ENCODE data around the gene PTPRA.
"Not testable (repeated sequence)": the region's sequence is repeated elsewhere in the genome, so short reads cannot be mapped to it uniquely, and the experiment has no call there.

The PTPRA gene

GRCh38 chr20:2873010-2873746, at the start of gene PTPRA:
TSS of gene PTPRA (plus strand) at chr20:2873481. CDS start at chr20:2964278, 90,797 bp downstream.
- intact Hi-C loops (cut with micrococcal nuclease) = loop anchor here (5.0 kb wide), 1 partner anchor 114 kb away; no protein-coding TSS in a partner anchor
- H3K27me3 Mint-ChIP-seq = peaks cover 12% of the 10 kb centered on the region

GRCh38 chr20:2825761-2826160, 47.5 kb upstream of the PTPRA start:
- Mint-ChIP-seq H3K27ac (no peak overlapping the region), H3K36me3 (ENCODE audit: low read depth) (no peaks in the 10 kb centered on the region), H3K9me3 (no peaks in the 10 kb centered on the region), H3K4me1 (ENCODE audit: low read depth) (peaks cover 13% of the 10 kb centered on the region), H3K27me3 (peaks cover 53% of the 10 kb centered on the region), H3K4me3 (no peak overlapping the region)
- intact Hi-C loops (cut with micrococcal nuclease) = no loop called here

More at GRCh38 chr20:2873010-2873746, at the start of gene PTPRA:
- Mint-ChIP-seq H3K9me3 (no peaks in the 10 kb centered on the region), H3K27ac (peak within 1 kb of the TSS; percentile 92), H3K4me3 (peak within 1 kb of the TSS; percentile 89), H3K4me1 (ENCODE audit: low read depth) (peaks cover 64% of the 10 kb centered on the region), H3K36me3 (ENCODE audit: low read depth) (peaks cover 26% of the 10 kb centered on the region)

GRCh38 chr20:2826655-2827054, 46.6 kb upstream of the PTPRA start:
- peaks cover 44% of the 10 kb centered on the region for H3K27me3 Mint-ChIP-seq
- H3K4me3 Mint-ChIP-seq = no peak overlapping the region
- H3K4me1 Mint-ChIP-seq (ENCODE audit: low read depth) = peaks cover 9% of the 10 kb centered on the region
- no peak overlapping the region for H3K27ac Mint-ChIP-seq
- H3K36me3 Mint-ChIP-seq (ENCODE audit: low read depth) = no peaks in the 10 kb centered on the region
- no peaks in the 10 kb centered on the region for H3K9me3 Mint-ChIP-seq
- intact Hi-C loops (cut with micrococcal nuclease) = no loop called here

- H3K27ac Mint-ChIP-seq = no peak overlapping the region
- peaks cover 37% of the 10 kb centered on the region for H3K27me3 Mint-ChIP-seq
- H3K4me1 Mint-ChIP-seq (ENCODE audit: low read depth) = peaks cover 18% of the 10 kb centered on the region
- peaks cover 1% of the 10 kb centered on the region for H3K36me3 Mint-ChIP-seq (ENCODE audit: low read depth)
- intact Hi-C loops (cut with micrococcal nuclease) = no loop called here
- H3K9me3 Mint-ChIP-seq = no peaks in the 10 kb centered on the region
- H3K4me3 Mint-ChIP-seq = no peak overlapping the region
Measured at GRCh38 chr20:2829376-2829775, 43.9 kb upstream of the PTPRA start.

GRCh38 chr20:2831206-2831605, 42.1 kb upstream of the PTPRA start:
- Mint-ChIP-seq H3K36me3 (ENCODE audit: low read depth) (peaks cover 18% of the 10 kb centered on the region), H3K27me3 (peaks cover 31% of the 10 kb centered on the region), H3K4me1 (ENCODE audit: low read depth) (peaks cover 36% of the 10 kb centered on the region), H3K27ac (peak overlapping the region; percentile 83)
- H3K4me3 Mint-ChIP-seq, H3K9me3 Mint-ChIP-seq: not testable (repeated sequence)
- intact Hi-C loops (cut with micrococcal nuclease) = loop anchor here (5.0 kb wide), 1 partner anchor 54 kb away; no protein-coding TSS in a partner anchor

GRCh38 chr20:2833761-2834160, 39.5 kb upstream of the PTPRA start:
- Mint-ChIP-seq H3K27ac (peak overlapping the region; percentile 77), H3K4me3 (no peak overlapping the region), H3K4me1 (ENCODE audit: low read depth) (peaks cover 51% of the 10 kb centered on the region), H3K36me3 (ENCODE audit: low read depth) (peaks cover 44% of the 10 kb centered on the region), H3K27me3 (peaks cover 11% of the 10 kb centered on the region), H3K9me3 (no peaks in the 10 kb centered on the region)
- intact Hi-C loops (cut with micrococcal nuclease) = loop anchor here (5.0 kb wide), 1 partner anchor 56 kb away; no protein-coding TSS in a partner anchor

- H3K4me3 Mint-ChIP-seq = no peak overlapping the region
- H3K9me3 Mint-ChIP-seq = no peaks in the 10 kb centered on the region
- intact Hi-C loops (cut with micrococcal nuclease) = loop anchor here (5.0 kb wide), 1 partner anchor 57 kb away; no protein-coding TSS in a partner anchor
- H3K27me3 Mint-ChIP-seq = peaks cover 8% of the 10 kb centered on the region
- H3K4me1 Mint-ChIP-seq (ENCODE audit: low read depth) = peaks cover 59% of the 10 kb centered on the region
- H3K36me3 Mint-ChIP-seq (ENCODE audit: low read depth) = peaks cover 52% of the 10 kb centered on the region
- peak overlapping the region; percentile 77 for H3K27ac Mint-ChIP-seq
Measured at GRCh38 chr20:2834401-2835110, 38.7 kb upstream of the PTPRA start.

- Mint-ChIP-seq H3K4me1 (ENCODE audit: low read depth) (peaks cover 62% of the 10 kb centered on the region), H3K4me3 (no peak overlapping the region), H3K36me3 (ENCODE audit: low read depth) (peaks cover 53% of the 10 kb centered on the region), H3K27ac (no peak overlapping the region), H3K9me3 (no peaks in the 10 kb centered on the region), H3K27me3 (peaks cover 4% of the 10 kb centered on the region)
- intact Hi-C loops (cut with micrococcal nuclease) = no loop called here
Measured at GRCh38 chr20:2835331-2835796, 37.9 kb upstream of the PTPRA start.

GRCh38 chr20:2836035-2836434, 37.2 kb upstream of the PTPRA start:
- Mint-ChIP-seq H3K4me1 (ENCODE audit: low read depth) (peaks cover 62% of the 10 kb centered on the region), H3K27me3 (peaks cover 2% of the 10 kb centered on the region), H3K36me3 (ENCODE audit: low read depth) (peaks cover 57% of the 10 kb centered on the region), H3K4me3 (no peak overlapping the region), H3K9me3 (no peaks in the 10 kb centered on the region), H3K27ac (peak overlapping the region; percentile 1)
- intact Hi-C loops (cut with micrococcal nuclease) = no loop called here

- Mint-ChIP-seq H3K4me1 (ENCODE audit: low read depth) (peaks cover 70% of the 10 kb centered on the region), H3K27me3 (peaks cover 2% of the 10 kb centered on the region), H3K4me3 (no peak overlapping the region), H3K36me3 (ENCODE audit: low read depth) (peaks cover 60% of the 10 kb centered on the region), H3K27ac (peak overlapping the region; percentile 1), H3K9me3 (no peaks in the 10 kb centered on the region)
- intact Hi-C loops (cut with micrococcal nuclease) = no loop called here
Measured at GRCh38 chr20:2837221-2837960, 35.9 kb upstream of the PTPRA start.

- H3K9me3 Mint-ChIP-seq = no peaks in the 10 kb centered on the region
- H3K27ac Mint-ChIP-seq = peak overlapping the region; percentile 93
- no peak overlapping the region for H3K4me3 Mint-ChIP-seq
- peaks cover 64% of the 10 kb centered on the region for H3K36me3 Mint-ChIP-seq (ENCODE audit: low read depth)
- intact Hi-C loops (cut with micrococcal nuclease) = no loop called here
- peaks cover 67% of the 10 kb centered on the region for H3K4me1 Mint-ChIP-seq (ENCODE audit: low read depth)
- H3K27me3 Mint-ChIP-seq = peaks cover 2% of the 10 kb centered on the region
Measured at GRCh38 chr20:2838170-2838797, 35.0 kb upstream of the PTPRA start.

GRCh38 chr20:2838847-2839671, 34.2 kb upstream of the PTPRA start:
- H3K4me1 Mint-ChIP-seq (ENCODE audit: low read depth) = peaks cover 62% of the 10 kb centered on the region
- H3K9me3 Mint-ChIP-seq = no peaks in the 10 kb centered on the region
- intact Hi-C loops (cut with micrococcal nuclease) = no loop called here
- peaks cover 2% of the 10 kb centered on the region for H3K27me3 Mint-ChIP-seq
- peak overlapping the region; percentile 69 for H3K4me3 Mint-ChIP-seq
- peaks cover 65% of the 10 kb centered on the region for H3K36me3 Mint-ChIP-seq (ENCODE audit: low read depth)
- peak overlapping the region; percentile 93 for H3K27ac Mint-ChIP-seq
